ENCODE results near the gene WDR59. TPM values are rescaled to one million over a fixed set of nuclear protein-coding genes. Genes with fewer than 3 reads are reported as not detected.

The WDR59 gene
- total and polyA plus RNA-seq, 2 of the 4 experiments (the other 2 are of a cell fraction), result 29.4 to 44.6 TPM

DNA sequence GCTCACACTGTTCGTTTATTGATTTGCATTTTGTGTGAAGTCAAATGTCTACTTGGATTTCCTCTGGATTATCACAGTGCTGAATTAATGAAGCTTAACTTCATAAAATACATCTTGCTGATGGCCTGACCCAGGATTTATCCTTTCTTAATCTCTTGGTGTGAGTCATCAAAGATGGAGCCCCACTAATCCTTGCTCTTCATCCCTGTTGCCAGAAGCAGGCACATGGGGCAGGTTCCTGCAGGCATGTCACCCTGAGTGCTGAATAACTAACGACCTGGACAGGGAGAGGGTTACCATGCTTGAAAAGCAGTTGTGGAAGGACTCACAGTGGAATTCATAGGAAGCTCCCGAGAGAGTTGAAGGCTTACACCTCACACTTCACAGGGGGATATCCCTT is 154.3 kb downstream of the WDR59 start:
- no peaks in the 10 kb centered on the region for H3K4me1 ChIP-seq (ENCODE audit: control insufficient read depth, insufficient read depth, low read length)
- BruUV-seq (replicated peaks), result no TSS peak
- no peak overlapping the region for H3K14ac ChIP-seq (replicated peaks; ENCODE audit: low read depth, low read length)
- peaks cover 12% of the 10 kb centered on the region for H3K27me3 ChIP-seq (ENCODE audit: control insufficient read depth, insufficient read depth, low read length)
- H3K9ac ChIP-seq (ENCODE audit: low read depth, low read length), result no peak overlapping the region
- H3K23ac ChIP-seq (ENCODE audit: low read depth, low read length), result no peak overlapping the region
- no peak overlapping the region for H3K56ac ChIP-seq (ENCODE audit: extremely low read depth, insufficient read depth, low read length)
- TF ChIP-seq NFE2L2 (IDR thresholded peaks at IDR 0.05; ENCODE audit: low read depth, low read length) (no peak), RAD21 (IDR thresholded peaks at IDR 0.05; ENCODE audit: low read length) (no peak), MAFK (IDR thresholded peaks at IDR 0.05; ENCODE audit: low read depth, low read length) (no peak), MAZ (IDR thresholded peaks at IDR 0.05; ENCODE audit: borderline replicate concordance, low read depth, low read length) (no peak), POLR2A (IDR thresholded peaks at IDR 0.05; ENCODE audit: low read depth, low read length) (no peak), SMC3 (IDR thresholded peaks at IDR 0.05; ENCODE audit: low read depth, low read length) (no peak), BHLHE40 (IDR thresholded peaks at IDR 0.05; ENCODE audit: low read depth, low read length) (no peak), FOS (IDR thresholded peaks at IDR 0.05; ENCODE audit: low read depth, low read length) (no peak), CEBPB (IDR thresholded peaks at IDR 0.05; ENCODE audit: low read depth, low read length) (no peak), RFX5 (IDR thresholded peaks at IDR 0.05; ENCODE audit: low read depth, low read length) (no peak)
- TF ChIP-seq, protein P1, sequence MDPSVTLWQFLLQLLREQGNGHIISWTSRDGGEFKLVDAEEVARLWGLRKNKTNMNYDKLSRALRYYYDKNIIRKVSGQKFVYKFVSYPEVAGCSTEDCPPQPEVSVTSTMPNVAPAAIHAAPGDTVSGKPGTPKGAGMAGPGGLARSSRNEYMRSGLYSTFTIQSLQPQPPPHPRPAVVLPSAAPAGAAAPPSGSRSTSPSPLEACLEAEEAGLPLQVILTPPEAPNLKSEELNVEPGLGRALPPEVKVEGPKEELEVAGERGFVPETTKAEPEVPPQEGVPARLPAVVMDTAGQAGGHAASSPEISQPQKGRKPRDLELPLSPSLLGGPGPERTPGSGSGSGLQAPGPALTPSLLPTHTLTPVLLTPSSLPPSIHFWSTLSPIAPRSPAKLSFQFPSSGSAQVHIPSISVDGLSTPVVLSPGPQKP (IDR thresholded peaks at IDR 0.05; ENCODE audit: borderline replicate concordance, low read depth, low read length), result no peak
- TF ChIP-seq, protein P2, sequence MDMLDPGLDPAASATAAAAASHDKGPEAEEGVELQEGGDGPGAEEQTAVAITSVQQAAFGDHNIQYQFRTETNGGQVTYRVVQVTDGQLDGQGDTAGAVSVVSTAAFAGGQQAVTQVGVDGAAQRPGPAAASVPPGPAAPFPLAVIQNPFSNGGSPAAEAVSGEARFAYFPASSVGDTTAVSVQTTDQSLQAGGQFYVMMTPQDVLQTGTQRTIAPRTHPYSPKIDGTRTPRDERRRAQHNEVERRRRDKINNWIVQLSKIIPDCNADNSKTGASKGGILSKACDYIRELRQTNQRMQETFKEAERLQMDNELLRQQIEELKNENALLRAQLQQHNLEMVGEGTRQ (IDR thresholded peaks at IDR 0.05; ENCODE audit: low read depth, low read length), result no peak
- in situ Hi-C loops (cut with MboI; ENCODE audit: low sequenced_read_pairs) (no loop called here), intact Hi-C loops (cut with micrococcal nuclease) (no loop called here), dilution Hi-C loops (cut with HindIII; ENCODE audit: low sequenced_read_pairs, unreplicated experiment) (no loop called here)
- ChIA-PET POLR2A (ENCODE audit: unreplicated experiment) (no interaction called here), CTCF (interaction anchor here (0.8 kb wide), 1 partner anchor 32 kb away, joined by 3 read pairs; no protein-coding TSS in a partner anchor)
- no peak overlapping the region for H2BK120ac ChIP-seq (ENCODE audit: low read depth, low read length)
- H3K9me1 ChIP-seq (ENCODE audit: insufficient read depth, low read length), result no peaks in the 10 kb centered on the region
- H3K18ac ChIP-seq (ENCODE audit: low read depth, low read length), result no peak overlapping the region
- no peak overlapping the region for H4K8ac ChIP-seq (ENCODE audit: low read depth in 2 of 2, low read length in 2 of 2)
- no peak overlapping the region for H3K4ac ChIP-seq (ENCODE audit: low read depth, low read length)
- H4K91ac ChIP-seq (ENCODE audit: insufficient read depth, low read depth, low read length), result no peak overlapping the region
- H2BK20ac ChIP-seq (ENCODE audit: low read depth, low read length), result no peak overlapping the region
- no peaks in the 10 kb centered on the region for H3K79me1 ChIP-seq (ENCODE audit: low read depth in 1 of 2, low read length in 2 of 2)
- DNase-seq (no peak), ATAC-seq (ENCODE audit: low read depth) (no peak)
- no peak overlapping the region for H3K4me2 ChIP-seq (ENCODE audit: low read depth, low read length)
- peaks cover 2% of the 10 kb centered on the region; the same call in 1 of the 2 replicates for H3K9me3 ChIP-seq (ENCODE audit: control insufficient read depth, insufficient read depth, low read length)
- no peak overlapping the region for H2AK5ac ChIP-seq (ENCODE audit: low read depth, low read length)
- no peaks in the 10 kb centered on the region for H3K36me3 ChIP-seq (ENCODE audit: control insufficient read depth, insufficient read depth, low read length)
- no peak overlapping the region for H4K5ac ChIP-seq (ENCODE audit: low read depth, low read length)
- H2AK9ac ChIP-seq (replicated peaks; ENCODE audit: low read depth, low read length, poor library complexity), result no peak overlapping the region
- no peak overlapping the region for H3K4me3 ChIP-seq (ENCODE audit: insufficient read depth, low read depth, low read length)
- no CpG with 5 or more reads among the region's 3 CpGs for WGBS, 2 experiments (ENCODE audit: extremely low coverage in 2 of 2, insufficient read length in 1 of 2)
- H2BK15ac ChIP-seq (ENCODE audit: low read depth, low read length), result no peak overlapping the region
- H2BK5ac ChIP-seq (ENCODE audit: low read depth, low read length, poor library complexity, severe bottlenecking), result no peak overlapping the region
- H2AFZ ChIP-seq (replicated peaks; ENCODE audit: low read length, poor library complexity), result no peak overlapping the region
- H3K27ac ChIP-seq (ENCODE audit: insufficient read depth, low read length), result no peak overlapping the region
- H4K20me1 ChIP-seq (ENCODE audit: insufficient read depth, low read length), result no peaks in the 10 kb centered on the region

Data from IMR-90 (cell line).